Measurements from ENCODE around the gene BSX. TPM values are rescaled to one million over a fixed set of nuclear protein-coding genes. Genes with fewer than 3 reads are reported as not detected.

Gene BSX
- total RNA-seq, 1 experiment from 2014 or later = not detected

GRCh38 chr11:122954455-122954854 is 27.2 kb downstream of the BSX start:
- DNase-seq (ENCODE audit: low spot score) = no peak

- DNase-seq (ENCODE audit: low spot score) = no peak
These were observed 30.4 kb downstream of the BSX start for GRCh38 chr11:122951211-122951610.

GRCh38 chr11:122938557-122938956 is 43.1 kb downstream of the BSX start:
- DNase-seq (ENCODE audit: low spot score) = no peak

GRCh38 chr11:122937983-122938382 is 43.7 kb downstream of the BSX start:
- no peak for DNase-seq (ENCODE audit: low spot score)

- DNase-seq (ENCODE audit: low spot score) = no peak
These were observed 48.2 kb downstream of the BSX start for GRCh38 chr11:122933416-122933815.

- no peak for DNase-seq (ENCODE audit: low spot score)
These were observed 50.1 kb downstream of the BSX start for GRCh38 chr11:122931510-122931909.

Other genes with a start within 250 kb of the BSX start
- not detected in 2 replicates for gene CRTAM, start 143.3 kb downstream of the BSX start, total RNA-seq (2014; rRNA removed; shearing (Covaris generic))
- gene JHY, start 99.1 kb downstream of the BSX start, total RNA-seq (2014; rRNA removed; shearing (Covaris generic)) = 0.64 and 1.6 TPM in 2 replicates
- gene HSPA8, start 80.3 kb upstream of the BSX start, total RNA-seq (2014; rRNA removed; shearing (Covaris generic)) = 3,086 and 3,613 TPM in 2 replicates
- 4.7 and 9.7 TPM in 2 replicates for gene CLMP, start 213.4 kb upstream of the BSX start, total RNA-seq (2014; rRNA removed; shearing (Covaris generic))

All from A172 (cell line).